GM12875 (cell line): ENCODE measurements around the gene TTC13.
"Not testable (repeated sequence)": the region's sequence is repeated elsewhere in the genome, so short reads cannot be mapped to it uniquely, and the experiment has no call there.

Source experiments
- H3K4me3 ChIP-seq: one replicate; pipeline ENCODE4 v1.5.1; 2011; ENCODE audit warnings: low read depth, low read length, control low read depth
- CTCF ChIP-seq: IDR thresholded peaks from 2 replicates; pipeline ENCODE4 v1.5.1; 2011; ENCODE audit warnings: low read depth, mild to moderate bottlenecking, control low read depth, inconsistent platforms, low read length, moderate library complexity, borderline replicate concordance; ENCODE audit not compliant: insufficient read depth

The TTC13 gene

GRCh38 chr1:230987448-230987847 is 8.8 kb upstream of the TTC13 start:
- TF ChIP-seq CTCF, result no peak
- no peak overlapping the region for H3K4me3 ChIP-seq

GRCh38 chr1:230986976-230987375 is 8.3 kb upstream of the TTC13 start:
- no peak for TF ChIP-seq CTCF
- no peak overlapping the region for H3K4me3 ChIP-seq

- H3K4me3 ChIP-seq, result no peak overlapping the region
- no peak for TF ChIP-seq CTCF
Observed at GRCh38 chr1:230985711-230986110, 7.0 kb upstream of the TTC13 start.

- not testable (repeated sequence) for H3K4me3 ChIP-seq
Observed at GRCh38 chr1:230984622-230985515, 6.2 kb upstream of the TTC13 start.

GRCh38 chr1:230983811-230984210 is 5.2 kb upstream of the TTC13 start:
- no peak overlapping the region for H3K4me3 ChIP-seq
- TF ChIP-seq CTCF, result no peak

- no peak overlapping the region for H3K4me3 ChIP-seq
- TF ChIP-seq CTCF, result no peak
Observed at GRCh38 chr1:230982696-230983095, 4.0 kb upstream of the TTC13 start.

- TF ChIP-seq CTCF, result no peak
- H3K4me3 ChIP-seq, result peak overlapping the region; percentile 71
Observed at GRCh38 chr1:230979952-230980351, 1.3 kb upstream of the TTC13 start.

- peak overlapping the region; percentile 71 for H3K4me3 ChIP-seq
- TF ChIP-seq CTCF, result no peak
Observed at GRCh38 chr1:230979389-230979716, 692 bp upstream of the TTC13 start.
